ENCODE data around the gene GLI3. TPM values are rescaled to one million over a fixed set of nuclear protein-coding genes. Genes with fewer than 3 reads are reported as not detected.

Gene GLI3
- total and polyA plus RNA-seq, 2 of the 4 experiments (the other 2 are of a cell fraction) = 1.3 to 3.9 TPM

- H3K4ac ChIP-seq (ENCODE audit: low read depth, low read length) = no peak overlapping the region
- no peak overlapping the region; the same call in 1 of the 2 replicates for H2BK20ac ChIP-seq (ENCODE audit: low read depth, low read length)
- H2AK5ac ChIP-seq (ENCODE audit: low read depth, low read length) = no peak overlapping the region
- H3K9me3 ChIP-seq (ENCODE audit: control insufficient read depth, insufficient read depth, low read length) = no peaks in the 10 kb centered on the region
- CTCF ChIA-PET = no interaction called here
- peaks cover 3% of the 10 kb centered on the region; the same call in 1 of the 2 replicates for H3K4me1 ChIP-seq (ENCODE audit: control insufficient read depth, insufficient read depth, low read length)
- no peak overlapping the region for H3K18ac ChIP-seq (ENCODE audit: low read depth, low read length)
- no peak overlapping the region for H2BK5ac ChIP-seq (ENCODE audit: low read depth, low read length, poor library complexity, severe bottlenecking)
- no peaks in the 10 kb centered on the region for H3K27me3 ChIP-seq (ENCODE audit: control insufficient read depth, insufficient read depth, low read length)
- in situ Hi-C loops (cut with MboI; ENCODE audit: low sequenced_read_pairs) = no loop called here
- peaks cover 7 to 8% of the 10 kb centered on the region in 2 experiments; a peak in 2 of 4 replicates for H3K79me1 ChIP-seq (ENCODE audit: low read depth in 1 of 2, low read length in 2 of 2)
- POLR2A ChIA-PET (ENCODE audit: unreplicated experiment) = no interaction called here
- H4K8ac ChIP-seq (ENCODE audit: low read depth in 2 of 2, low read length in 2 of 2) = no peak overlapping the region
- no peak overlapping the region for H3K27ac ChIP-seq (ENCODE audit: insufficient read depth, low read length)
- WGBS, 2 experiments (ENCODE audit: extremely low coverage in 2 of 2, insufficient read length in 1 of 2) = no CpG with 5 or more reads among the region's 4 CpGs
- H3K36me3 ChIP-seq (ENCODE audit: control insufficient read depth, insufficient read depth, low read length) = peaks cover 3% of the 10 kb centered on the region; the same call in 1 of the 2 replicates
- dilution Hi-C loops (cut with HindIII; ENCODE audit: low sequenced_read_pairs, unreplicated experiment) = no loop called here
- H2BK15ac ChIP-seq (ENCODE audit: low read depth, low read length) = no peak overlapping the region
- peaks cover 11% of the 10 kb centered on the region; the same call in 1 of the 2 replicates for H4K20me1 ChIP-seq (ENCODE audit: insufficient read depth, low read length)
- no peak overlapping the region for H3K23ac ChIP-seq (ENCODE audit: low read depth, low read length)
- DNase-seq (no peak), ATAC-seq (ENCODE audit: low read depth) (no peak)
- TF ChIP-seq CHD1 (IDR thresholded peaks at IDR 0.05; ENCODE audit: low read depth, low read length) (no peak), CTCF (conservative IDR thresholded peaks at IDR 0.05; ENCODE audit: low read depth, low read length) (no peak), RAD21 (IDR thresholded peaks at IDR 0.05; ENCODE audit: low read length) (no peak), ELK1 (IDR thresholded peaks at IDR 0.05; ENCODE audit: borderline replicate concordance, low read depth, low read length) (no peak), MXI1 (IDR thresholded peaks at IDR 0.05; ENCODE audit: borderline replicate concordance, low read depth, low read length) (no peak), BHLHE40 (IDR thresholded peaks at IDR 0.05; ENCODE audit: low read depth, low read length) (no peak), MAZ (IDR thresholded peaks at IDR 0.05; ENCODE audit: borderline replicate concordance, low read depth, low read length) (no peak), CEBPB (IDR thresholded peaks at IDR 0.05; ENCODE audit: low read depth, low read length) (no peak), NFE2L2 (IDR thresholded peaks at IDR 0.05; ENCODE audit: low read depth, low read length) (no peak), USF2 (IDR thresholded peaks at IDR 0.05; ENCODE audit: low read depth, low read length) (no peak), RFX5 (IDR thresholded peaks at IDR 0.05; ENCODE audit: low read depth, low read length) (no peak), POLR2A (IDR thresholded peaks at IDR 0.05; ENCODE audit: low read depth, low read length) (no peak), MAFK (IDR thresholded peaks at IDR 0.05; ENCODE audit: low read depth, low read length) (no peak), FOS (IDR thresholded peaks at IDR 0.05; ENCODE audit: low read depth, low read length) (no peak), RCOR1 (IDR thresholded peaks at IDR 0.05; ENCODE audit: insufficient replicate concordance, low read length) (no peak), SMC3 (IDR thresholded peaks at IDR 0.05; ENCODE audit: low read depth, low read length) (no peak)
- H3K9me1 ChIP-seq (ENCODE audit: insufficient read depth, low read length) = 0 out of 2 replicates have a peak, but pooled peaks cover 5% of the 10 kb centered on the region
- H3K4me2 ChIP-seq (ENCODE audit: low read depth, low read length) = no peak overlapping the region
- no peak overlapping the region for H3K14ac ChIP-seq (replicated peaks; ENCODE audit: low read depth, low read length)
- no peak overlapping the region for H3K4me3 ChIP-seq (ENCODE audit: insufficient read depth, low read depth, low read length)
- no peak overlapping the region for H3K9ac ChIP-seq (ENCODE audit: low read depth, low read length)
- no peak overlapping the region for H4K5ac ChIP-seq (ENCODE audit: low read depth, low read length)
- no peak overlapping the region for H2BK120ac ChIP-seq (ENCODE audit: low read depth, low read length)
- no peak overlapping the region for H3K56ac ChIP-seq (ENCODE audit: extremely low read depth, insufficient read depth, low read length)
- H2AFZ ChIP-seq (replicated peaks; ENCODE audit: low read length, poor library complexity) = no peak overlapping the region
- no TSS peak for BruUV-seq (replicated peaks)
- intact Hi-C loops (cut with micrococcal nuclease) = no loop called here
- no peak overlapping the region for H2AK9ac ChIP-seq (replicated peaks; ENCODE audit: low read depth, low read length, poor library complexity)
- no peak overlapping the region for H4K91ac ChIP-seq (ENCODE audit: insufficient read depth, low read depth, low read length)
These were observed 97.3 kb downstream of the GLI3 start for GRCh38 chr7:42139751-42140150.

Measured in IMR-90 (cell line).